ENCODE measurements around the gene MYO16. TPM values are rescaled to one million over a fixed set of nuclear protein-coding genes. Genes with fewer than 3 reads are reported as not detected.

MYO16 gene
- total and polyA plus RNA-seq, 7 donors = 0.01 to 0.46 (median 0.30) TPM

DNA sequence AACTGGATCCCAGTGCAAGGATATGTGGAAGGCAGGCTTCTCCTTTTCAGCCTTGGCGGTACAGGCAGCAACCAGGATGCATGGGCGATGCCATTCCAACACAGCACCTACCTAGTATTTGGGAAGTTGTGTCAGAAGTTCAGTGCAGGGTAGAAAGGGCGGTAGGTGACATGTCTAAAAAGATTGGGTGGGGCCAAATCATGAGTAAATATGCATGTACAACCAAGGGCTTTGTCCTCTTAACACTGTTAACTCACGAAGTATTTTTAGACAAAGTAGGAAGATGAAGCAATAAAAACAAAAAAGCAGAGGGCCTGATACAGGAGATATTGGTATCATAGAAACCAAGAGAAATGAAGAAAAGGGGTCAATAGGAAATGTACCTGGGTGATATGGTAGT is 392.1 kb downstream of the MYO16 start:
- intact Hi-C loops (cut with DNase I) = no loop called here
- DNase-seq (no peak), ATAC-seq (no peak)
- H3K9me3 ChIP-seq = no peaks in the 10 kb centered on the region
- no peaks in the 10 kb centered on the region for H3K27me3 ChIP-seq (ENCODE audit: insufficient read depth in 3 of 3, low read length in 2 of 3)
- WGBS, 3 donors = 81 to 96% (median 95%) methylated on average over 4 of the region's 4 CpGs
- H3K4me3 ChIP-seq = no peak overlapping the region
- no peak overlapping the region for H3K27ac ChIP-seq
- H3K36me3 ChIP-seq (ENCODE audit: insufficient read depth in 1 of 2, low read depth in 1 of 2) = no peaks in the 10 kb centered on the region
- H3K4me1 ChIP-seq = no peaks in the 10 kb centered on the region
- TF ChIP-seq, protein P1, sequence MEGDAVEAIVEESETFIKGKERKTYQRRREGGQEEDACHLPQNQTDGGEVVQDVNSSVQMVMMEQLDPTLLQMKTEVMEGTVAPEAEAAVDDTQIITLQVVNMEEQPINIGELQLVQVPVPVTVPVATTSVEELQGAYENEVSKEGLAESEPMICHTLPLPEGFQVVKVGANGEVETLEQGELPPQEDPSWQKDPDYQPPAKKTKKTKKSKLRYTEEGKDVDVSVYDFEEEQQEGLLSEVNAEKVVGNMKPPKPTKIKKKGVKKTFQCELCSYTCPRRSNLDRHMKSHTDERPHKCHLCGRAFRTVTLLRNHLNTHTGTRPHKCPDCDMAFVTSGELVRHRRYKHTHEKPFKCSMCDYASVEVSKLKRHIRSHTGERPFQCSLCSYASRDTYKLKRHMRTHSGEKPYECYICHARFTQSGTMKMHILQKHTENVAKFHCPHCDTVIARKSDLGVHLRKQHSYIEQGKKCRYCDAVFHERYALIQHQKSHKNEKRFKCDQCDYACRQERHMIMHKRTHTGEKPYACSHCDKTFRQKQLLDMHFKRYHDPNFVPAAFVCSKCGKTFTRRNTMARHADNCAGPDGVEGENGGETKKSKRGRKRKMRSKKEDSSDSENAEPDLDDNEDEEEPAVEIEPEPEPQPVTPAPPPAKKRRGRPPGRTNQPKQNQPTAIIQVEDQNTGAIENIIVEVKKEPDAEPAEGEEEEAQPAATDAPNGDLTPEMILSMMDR (IDR thresholded peaks at IDR 0.05) = no peak

DNA sequence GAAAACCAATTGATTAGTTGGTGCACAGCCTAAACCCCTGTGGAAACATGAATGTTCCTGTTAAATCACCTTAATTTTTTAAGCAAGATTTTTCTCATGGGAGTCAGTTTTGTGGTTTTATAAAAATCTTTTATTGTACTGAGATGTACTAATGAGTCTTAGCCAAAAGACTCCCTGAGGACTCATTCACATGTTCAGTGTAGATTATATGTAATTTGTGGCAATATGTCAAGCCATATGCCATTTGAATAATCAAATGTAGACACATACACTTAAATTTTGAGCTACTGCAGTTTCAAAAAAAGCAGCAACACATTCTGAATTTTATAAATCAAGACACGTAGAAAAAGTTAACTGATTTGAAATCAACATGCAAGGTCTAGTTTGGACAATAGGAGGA is 395.2 kb downstream of the MYO16 start:
- Histone ChIP-seq H3K4me3 (no peak overlapping the region), H3K27ac (no peak overlapping the region), H3K36me3 (ENCODE audit: insufficient read depth in 1 of 2, low read depth in 1 of 2) (no peaks in the 10 kb centered on the region), H3K4me1 (no peaks in the 10 kb centered on the region), H3K27me3 (ENCODE audit: insufficient read depth in 3 of 3, low read length in 2 of 3) (no peaks in the 10 kb centered on the region), H3K9me3 (no peaks in the 10 kb centered on the region)
- intact Hi-C loops (cut with DNase I) = no loop called here
- ATAC-seq (no peak), DNase-seq (no peak)
- 86 to 90% (median 89%) methylated on average over 1 of the region's 1 CpG for WGBS, 3 donors
- TF ChIP-seq, protein P1 (IDR thresholded peaks at IDR 0.05) = no peak

- Histone ChIP-seq H3K4me3 (no peak overlapping the region), H3K27me3 (ENCODE audit: insufficient read depth in 3 of 3, low read length in 2 of 3) (no peaks in the 10 kb centered on the region), H3K36me3 (ENCODE audit: insufficient read depth in 1 of 2, low read depth in 1 of 2) (no peaks in the 10 kb centered on the region), H3K9me3 (no peaks in the 10 kb centered on the region), H3K4me1 (no peaks in the 10 kb centered on the region), H3K27ac (no peak overlapping the region)
- WGBS, 3 donors = 61 to 73% (median 63%) methylated on average over 4 of the region's 4 CpGs
- no peak for DNase-seq
- TF ChIP-seq, protein P1 (IDR thresholded peaks at IDR 0.05) = no peak
- no peak for ATAC-seq
- intact Hi-C loops (cut with DNase I) = no loop called here
Observed at GRCh38 chr13:109026266-109026665, 396.9 kb downstream of the MYO16 start.

GRCh38 chr13:109028624-109029023 is 399.2 kb downstream of the MYO16 start:
- H3K36me3 ChIP-seq (ENCODE audit: insufficient read depth in 1 of 2, low read depth in 1 of 2) = no peaks in the 10 kb centered on the region
- H3K27me3 ChIP-seq (ENCODE audit: insufficient read depth in 3 of 3, low read length in 2 of 3) = no peaks in the 10 kb centered on the region
- ATAC-seq (no peak), DNase-seq (no peak)
- TF ChIP-seq, protein P1 (IDR thresholded peaks at IDR 0.05) = no peak
- whole genome bisulfite sequencing, 3 donors = 80 to 84% (median 82%) methylated on average over 9 of the region's 9 CpGs
- no peaks in the 10 kb centered on the region for H3K4me1 ChIP-seq
- intact Hi-C loops (cut with DNase I) = no loop called here
- H3K4me3 ChIP-seq = no peak overlapping the region
- H3K9me3 ChIP-seq = no peaks in the 10 kb centered on the region
- H3K27ac ChIP-seq = no peak overlapping the region

DNA sequence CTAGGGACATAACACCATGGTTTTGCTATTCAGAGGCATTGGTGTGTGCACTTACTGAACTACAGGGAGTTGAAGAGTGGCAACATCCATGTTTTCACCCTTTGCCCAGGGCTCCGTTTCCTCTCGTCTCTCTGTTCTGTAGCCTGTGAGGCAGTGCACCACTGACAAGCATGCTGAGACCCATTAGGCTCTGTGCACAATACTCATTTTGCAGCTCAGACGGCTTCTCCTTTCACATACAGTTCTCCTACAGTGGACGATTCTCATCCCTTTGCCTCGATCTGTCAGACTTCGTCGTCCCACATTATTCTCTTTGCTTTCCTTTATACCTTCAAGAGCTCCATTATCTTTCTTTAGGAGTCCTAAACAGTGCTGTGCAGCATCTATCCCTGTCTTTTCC is 403.7 kb downstream of the MYO16 start:
- 83 to 89% (median 88%) methylated on average over 7 of the region's 7 CpGs for WGBS, 3 donors
- H3K4me1 ChIP-seq = no peaks in the 10 kb centered on the region
- TF ChIP-seq, protein P1 (IDR thresholded peaks at IDR 0.05) = no peak
- H3K36me3 ChIP-seq (ENCODE audit: insufficient read depth in 1 of 2, low read depth in 1 of 2) = no peaks in the 10 kb centered on the region
- ATAC-seq (no peak), DNase-seq (no peak)
- no peak overlapping the region for H3K4me3 ChIP-seq
- intact Hi-C loops (cut with DNase I) = no loop called here
- no peaks in the 10 kb centered on the region for H3K27me3 ChIP-seq (ENCODE audit: insufficient read depth in 3 of 3, low read length in 2 of 3)
- H3K27ac ChIP-seq = no peak overlapping the region
- no peaks in the 10 kb centered on the region for H3K9me3 ChIP-seq

All from psoas muscle (tissue), 8 donors.